KMS-11 (cell line): Measurements from ENCODE around the gene TDRD9.

Source experiments
- H2AFZ ChIP-seq: fragments of 200-600 bp; sonication (generic); 2 replicates; pipeline ENCODE4 v1.6.1; 2016; ENCODE audit warnings: antibody characterized with exemption, mixed run types, low read depth
- H3K27ac ChIP-seq: fragments of 200-600 bp; sonication (generic); 2 replicates; pipeline ENCODE4 v1.6.1; 2016; ENCODE audit warnings: mild to moderate bottlenecking, mixed run types
- H3K27me3 ChIP-seq: fragments of 200-600 bp; sonication (generic); 2 replicates; pipeline ENCODE4 v1.6.1; 2017; ENCODE audit warnings: mild to moderate bottlenecking, low read depth, mixed run types, moderate library complexity; ENCODE audit not compliant: insufficient read depth
- H3K36me3 ChIP-seq: fragments of 200-600 bp; sonication (generic); 2 replicates; pipeline ENCODE4 v1.6.1; 2017; ENCODE audit warnings: mild to moderate bottlenecking, mixed run types; ENCODE audit not compliant: insufficient read depth
- H3K4me1 ChIP-seq: fragments of 200-600 bp; sonication (generic); 2 replicates; pipeline ENCODE4 v1.6.1; 2016; ENCODE audit warnings: mild to moderate bottlenecking, low read depth, mixed run types; ENCODE audit not compliant: poor library complexity, severe bottlenecking
- H3K4me2 ChIP-seq: fragments of 200-600 bp; sonication (generic); 2 replicates; pipeline ENCODE4 v1.7.0; 2016; ENCODE audit warnings: mild to moderate bottlenecking, mixed run types
- H3K4me3 ChIP-seq: fragments of 200-600 bp; sonication (generic); IDR thresholded peaks from 2 replicates; pipeline ENCODE4 v1.6.1; 2017; ENCODE audit warnings: low read depth, low read length, mixed read lengths; ENCODE audit not compliant: insufficient read depth
- H3K79me2 ChIP-seq: fragments of 200-600 bp; sonication (generic); 2 replicates; pipeline ENCODE4 v1.6.1; 2016; ENCODE audit warnings: low read depth, mixed run types; ENCODE audit not compliant: insufficient read depth
- H3K9ac ChIP-seq: fragments of 200-600 bp; sonication (generic); 2 replicates; pipeline ENCODE4 v1.6.1; 2016; ENCODE audit warnings: mild to moderate bottlenecking, mixed run types
- H4K20me1 ChIP-seq: fragments of 200-600 bp; sonication (generic); 2 replicates; pipeline ENCODE4 v1.6.1; 2016; ENCODE audit warnings: mild to moderate bottlenecking, mixed run types; ENCODE audit not compliant: insufficient read depth
- TF ChIP-seq, protein P1 (sequence below): fragments of 200-600 bp; sonication (generic); conservative IDR thresholded peaks from 2 replicates; pipeline ENCODE4 v1.6.1; 2017; ENCODE audit warnings: low read depth, mild to moderate bottlenecking, antibody characterized with exemption, low read length, moderate library complexity, mixed read lengths

The TDRD9 gene

DNA sequence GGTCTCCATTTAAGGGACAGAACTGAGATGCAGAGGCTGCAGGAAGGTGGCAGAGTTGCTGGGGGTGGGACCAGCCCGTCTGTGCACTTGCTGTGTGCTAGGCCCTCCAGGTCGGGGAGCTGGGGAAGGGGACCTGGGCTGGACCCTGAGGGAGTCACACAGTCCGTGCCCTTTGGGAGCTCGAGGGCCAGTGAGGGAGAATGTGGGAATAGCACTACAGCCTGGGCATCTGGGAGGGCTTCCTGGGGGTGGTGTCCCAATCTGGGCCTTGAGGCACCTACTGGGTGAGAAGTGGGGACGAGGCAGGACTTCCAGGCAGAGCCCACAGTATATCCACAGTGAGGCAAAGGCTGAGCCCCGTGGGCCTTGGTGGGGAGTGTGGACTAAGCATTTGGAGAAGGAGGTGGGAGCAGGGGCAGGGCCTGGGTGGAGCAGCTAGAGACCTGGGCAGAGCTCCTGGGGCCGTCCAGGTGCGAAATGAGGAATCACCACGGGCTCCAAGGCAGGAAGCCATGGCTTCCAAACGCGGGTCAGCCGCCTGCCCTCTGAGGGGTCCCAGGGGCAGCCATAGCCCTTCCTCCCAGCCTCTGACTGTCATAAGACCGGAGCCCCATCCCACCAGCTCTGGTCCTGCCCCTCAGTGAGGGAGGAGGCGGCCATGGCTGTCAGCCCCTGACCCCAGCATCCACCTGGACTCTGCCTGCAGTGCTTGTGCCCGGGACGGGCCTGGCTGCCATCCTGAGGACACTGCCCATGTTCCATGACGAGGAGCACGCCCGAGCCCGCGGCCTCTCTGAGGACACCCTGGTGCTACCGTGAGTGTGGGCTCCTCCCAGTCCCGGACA is 163.9 kb downstream of the TDRD9 start:
- no peaks in the 10 kb centered on the region for H3K79me2 ChIP-seq
- H3K27me3 ChIP-seq, result peaks cover 8% of the 10 kb centered on the region; the same call in 1 of the 2 replicates
- TF ChIP-seq, protein P1, sequence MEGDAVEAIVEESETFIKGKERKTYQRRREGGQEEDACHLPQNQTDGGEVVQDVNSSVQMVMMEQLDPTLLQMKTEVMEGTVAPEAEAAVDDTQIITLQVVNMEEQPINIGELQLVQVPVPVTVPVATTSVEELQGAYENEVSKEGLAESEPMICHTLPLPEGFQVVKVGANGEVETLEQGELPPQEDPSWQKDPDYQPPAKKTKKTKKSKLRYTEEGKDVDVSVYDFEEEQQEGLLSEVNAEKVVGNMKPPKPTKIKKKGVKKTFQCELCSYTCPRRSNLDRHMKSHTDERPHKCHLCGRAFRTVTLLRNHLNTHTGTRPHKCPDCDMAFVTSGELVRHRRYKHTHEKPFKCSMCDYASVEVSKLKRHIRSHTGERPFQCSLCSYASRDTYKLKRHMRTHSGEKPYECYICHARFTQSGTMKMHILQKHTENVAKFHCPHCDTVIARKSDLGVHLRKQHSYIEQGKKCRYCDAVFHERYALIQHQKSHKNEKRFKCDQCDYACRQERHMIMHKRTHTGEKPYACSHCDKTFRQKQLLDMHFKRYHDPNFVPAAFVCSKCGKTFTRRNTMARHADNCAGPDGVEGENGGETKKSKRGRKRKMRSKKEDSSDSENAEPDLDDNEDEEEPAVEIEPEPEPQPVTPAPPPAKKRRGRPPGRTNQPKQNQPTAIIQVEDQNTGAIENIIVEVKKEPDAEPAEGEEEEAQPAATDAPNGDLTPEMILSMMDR, result no peak
- H3K27ac ChIP-seq, result no peak overlapping the region
- H3K4me2 ChIP-seq, result no peak overlapping the region
- H3K36me3 ChIP-seq, result no peaks in the 10 kb centered on the region
- H4K20me1 ChIP-seq, result no peaks in the 10 kb centered on the region
- H2AFZ ChIP-seq, result no peak overlapping the region
- H3K4me3 ChIP-seq, result no peak overlapping the region
- H3K9ac ChIP-seq, result no peak overlapping the region
- no peaks in the 10 kb centered on the region for H3K4me1 ChIP-seq

DNA sequence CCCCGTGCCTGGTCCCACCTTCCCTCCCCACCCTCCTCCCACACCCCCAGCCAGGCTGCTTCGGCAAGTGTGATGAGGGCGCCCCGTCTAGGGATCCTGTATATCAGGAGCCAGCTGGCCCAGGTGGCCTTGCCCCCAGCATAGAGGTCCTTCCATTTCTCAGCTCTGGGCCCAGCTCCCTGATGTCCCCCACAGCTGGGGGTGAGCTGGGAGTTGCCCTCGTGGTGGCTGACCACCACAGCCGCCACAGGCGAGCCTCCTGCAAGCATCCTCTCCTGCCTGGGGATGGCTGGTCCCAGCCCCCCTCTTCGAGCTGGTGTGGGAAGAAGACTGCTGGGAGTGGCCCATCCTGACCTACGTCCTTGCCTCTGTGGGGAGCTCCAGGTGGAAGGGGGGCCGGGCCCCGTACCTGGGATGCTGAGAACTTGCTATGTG is 164.7 kb downstream of the TDRD9 start:
- H3K4me2 ChIP-seq, result no peak overlapping the region
- H3K79me2 ChIP-seq, result no peaks in the 10 kb centered on the region
- peaks cover 10% of the 10 kb centered on the region; the same call in 1 of the 2 replicates for H3K27me3 ChIP-seq
- no peaks in the 10 kb centered on the region for H3K36me3 ChIP-seq
- TF ChIP-seq, protein P1, result no peak
- H3K9ac ChIP-seq, result no peak overlapping the region
- no peaks in the 10 kb centered on the region for H3K4me1 ChIP-seq
- no peaks in the 10 kb centered on the region for H4K20me1 ChIP-seq
- H3K4me3 ChIP-seq, result no peak overlapping the region
- H2AFZ ChIP-seq, result no peak overlapping the region
- no peak overlapping the region for H3K27ac ChIP-seq

DNA sequence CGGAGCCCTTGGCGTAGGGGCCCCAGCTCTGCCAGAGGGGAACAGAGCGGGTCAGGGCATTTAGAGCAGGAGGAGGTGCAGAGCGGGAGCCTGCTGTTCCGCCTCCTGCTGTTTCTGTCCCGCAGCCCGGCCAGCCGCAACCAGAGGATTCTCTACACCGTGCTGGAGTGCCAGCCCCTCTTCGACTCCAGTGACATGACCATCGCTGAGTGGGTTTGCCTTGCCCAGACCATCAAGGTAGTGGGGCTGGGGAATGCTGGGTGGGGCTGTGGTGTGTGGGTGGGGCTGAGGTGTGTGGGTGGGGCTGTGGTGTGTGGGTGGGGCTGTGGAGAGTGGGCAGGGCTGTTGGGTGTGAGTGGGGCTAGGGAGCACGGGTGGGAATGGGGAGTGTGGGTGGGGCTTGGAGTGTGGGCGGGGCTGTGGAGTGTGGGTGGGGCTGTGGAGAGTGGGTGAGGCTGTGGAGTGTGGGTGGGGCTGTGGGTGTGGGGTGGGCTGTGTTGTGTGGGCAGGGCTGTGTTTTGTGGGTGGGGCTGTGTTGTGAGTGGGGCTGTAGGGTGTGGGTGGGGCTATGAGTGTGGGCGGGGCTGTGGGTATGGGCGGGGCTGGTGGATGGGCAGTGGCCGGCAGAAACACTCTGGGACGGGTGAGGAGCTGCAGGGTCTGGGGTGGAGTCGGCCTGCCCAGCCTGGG is 165.3 kb downstream of the TDRD9 start:
- Histone ChIP-seq H3K4me2 (no peak overlapping the region), H3K4me3 (no peak overlapping the region)
- TF ChIP-seq, protein P1, result no peak

DNA sequence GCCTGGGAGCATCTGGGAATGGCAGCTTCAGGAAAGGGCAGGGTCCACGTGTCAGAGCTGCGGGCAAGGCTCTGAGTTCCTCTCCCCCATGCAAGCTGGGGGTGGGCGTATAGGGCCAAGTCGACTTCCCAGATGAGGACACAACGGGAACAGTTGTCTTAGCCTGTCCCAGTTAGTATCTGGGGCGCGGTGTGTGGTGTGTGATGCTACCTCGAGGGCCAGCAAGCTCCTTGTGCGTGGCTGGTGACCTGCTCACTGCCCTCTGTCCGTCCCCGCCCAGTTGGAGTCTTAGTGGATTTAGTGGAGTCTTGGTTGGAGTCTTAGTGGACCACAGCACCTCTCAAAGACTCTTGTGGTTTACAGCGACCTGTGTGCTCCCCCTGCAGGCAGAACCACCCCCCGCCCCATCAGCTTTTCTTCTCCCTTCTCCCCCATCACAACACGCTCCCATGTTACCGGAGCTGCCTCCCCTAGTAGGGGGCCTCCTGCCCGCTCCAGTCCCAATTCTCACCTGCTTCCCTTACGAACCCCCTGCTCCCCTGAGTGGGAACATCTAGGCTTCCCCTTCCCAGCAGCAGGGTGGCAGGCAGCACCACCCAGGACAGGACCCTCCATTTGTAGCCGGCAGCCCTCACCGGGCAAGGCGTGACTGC is 165.9 kb downstream of the TDRD9 start:
- peaks cover 10% of the 10 kb centered on the region; the same call in 1 of the 2 replicates for H3K27me3 ChIP-seq
- no peak overlapping the region for H3K27ac ChIP-seq
- H4K20me1 ChIP-seq, result no peaks in the 10 kb centered on the region
- no peaks in the 10 kb centered on the region for H3K4me1 ChIP-seq
- H3K4me3 ChIP-seq, result no peak overlapping the region
- no peak overlapping the region for H3K9ac ChIP-seq
- H3K79me2 ChIP-seq, result no peaks in the 10 kb centered on the region
- TF ChIP-seq, protein P1, result no peak
- H3K36me3 ChIP-seq, result no peaks in the 10 kb centered on the region
- no peak overlapping the region for H2AFZ ChIP-seq
- no peak overlapping the region for H3K4me2 ChIP-seq

More for the DNA sequence above, 165.3 kb downstream of the TDRD9 start:
- no peak overlapping the region for H3K9ac ChIP-seq
- peaks cover 10% of the 10 kb centered on the region; the same call in 1 of the 2 replicates for H3K27me3 ChIP-seq
- no peak overlapping the region for H3K27ac ChIP-seq
- no peaks in the 10 kb centered on the region for H3K36me3 ChIP-seq
- no peaks in the 10 kb centered on the region for H3K4me1 ChIP-seq
- no peaks in the 10 kb centered on the region for H3K79me2 ChIP-seq
- H4K20me1 ChIP-seq, result no peaks in the 10 kb centered on the region
- H2AFZ ChIP-seq, result no peak overlapping the region
